Esophagus squamous epithelium (tissue), 5 donors: ENCODE measurements around the gene APBA2. TPM values are rescaled to one million over a fixed set of nuclear protein-coding genes. Genes with fewer than 3 reads are reported as not detected.
A peak's percentile ranks its signal among the peaks of the same experiment; 100 is the strongest.

Experiments
- DNase-seq: peaks from one replicate; lab custom pipeline; 2025; lab: John Stamatoyannopoulos, UW
- H3K27ac ChIP-seq, 4 donors: fragments of 200-600 bp; sonication (generic); one replicate each; pipeline ENCODE4 v1.5.1; 2016 to 2019; ENCODE audit warnings: mild to moderate bottlenecking in 1 of 4
- H3K27me3 ChIP-seq, 4 donors: fragments of 200-600 bp; sonication (generic); 1 replicate in 3 of 4; 2 replicates in 1 of 4; pipeline versions ENCODE4 v1.5.1 to v1.6.0; 2017 to 2021; ENCODE audit warnings: antibody characterized with exemption in 1 of 4
- H3K36me3 ChIP-seq, 3 donors: fragments of 200-600 bp; sonication (generic); one replicate each; pipeline ENCODE4 v1.5.1; 2016 to 2019
- H3K4me1 ChIP-seq, 3 donors: fragments of 200-600 bp; sonication (generic); one replicate each; pipeline ENCODE4 v1.5.1; 2017 to 2019
- H3K4me3 ChIP-seq, 4 donors: fragments of 200-600 bp; sonication (generic); 1 replicate in 3 of 4; 2 replicates in 1 of 4; pipeline ENCODE4 v1.5.1; 2016 to 2019; ENCODE audit warnings: mild to moderate bottlenecking in 2 of 4, moderate library complexity in 1 of 4
- H3K9me3 ChIP-seq, 3 donors: fragments of 200-600 bp; sonication (generic); one replicate each; pipeline ENCODE4 v1.5.1; 2016 to 2019
- POLR2A ChIP-seq, 4 donors: fragments of 450-650 bp; IDR thresholded peaks; one replicate each; pipeline ENCODE4 v1.6.1; 2017; ENCODE audit warnings: antibody characterized with exemption in 4 of 4, mild to moderate bottlenecking in 4 of 4, moderate library complexity in 3 of 4
- WGBS, 2 donors: methylation state at CpG; one replicate each; pipeline ENCODE4 v1.1.5; 2018; 5-methylcytosine and 5-hydroxymethylcytosine counted together
- intact Hi-C: fragments of 100-400 bp; cut with DNase I; formaldehyde crosslinking; loops from one replicate; pipeline ENCODE4 v1.15.0; 2022
- total RNA-seq, 4 donors: library from RNA; depleted of rRNA; stranded (reverse); fragments of >200 nt; gene quantifications; one replicate each; pipeline ENCODE4 v1.1.0, GENCODE V29; 2016
- TF ChIP-seq, protein P1 (sequence below), 6 experiments: fragments of 450-650 bp in 4 of 6; fragments of 200-600 bp in 2 of 6; sonication (generic) in 2 of 6; IDR thresholded peaks; one replicate each; pipeline ENCODE4 v1.5.1; 2016 to 2019; ENCODE audit warnings: antibody characterized with exemption in 6 of 6, mild to moderate bottlenecking in 4 of 6, moderate library complexity in 4 of 6
- donor health status: DM: yes; HTN: yes; CAD: no.

Gene APBA2
- total RNA-seq, 4 donors from 2014 or later: 0.82 to 9.9 (median 1.6) TPM

- WGBS, 2 donors: 55 to 75% methylated on average over 2 to 6 of the region's 9 CpGs
- Histone ChIP-seq H3K27ac (no peak overlapping the region), H3K4me1 (no peaks in the 10 kb centered on the region), H3K9me3 (no peaks in the 10 kb centered on the region), H3K4me3 (no peak overlapping the region), H3K27me3 (no peaks in the 10 kb centered on the region), H3K36me3 (no peaks in the 10 kb centered on the region)
- intact Hi-C loops: no loop called here
- DNase-seq: no peak
- no peak for TF ChIP-seq POLR2A (IDR thresholded peaks at IDR 0.05)
- TF ChIP-seq, protein P1, sequence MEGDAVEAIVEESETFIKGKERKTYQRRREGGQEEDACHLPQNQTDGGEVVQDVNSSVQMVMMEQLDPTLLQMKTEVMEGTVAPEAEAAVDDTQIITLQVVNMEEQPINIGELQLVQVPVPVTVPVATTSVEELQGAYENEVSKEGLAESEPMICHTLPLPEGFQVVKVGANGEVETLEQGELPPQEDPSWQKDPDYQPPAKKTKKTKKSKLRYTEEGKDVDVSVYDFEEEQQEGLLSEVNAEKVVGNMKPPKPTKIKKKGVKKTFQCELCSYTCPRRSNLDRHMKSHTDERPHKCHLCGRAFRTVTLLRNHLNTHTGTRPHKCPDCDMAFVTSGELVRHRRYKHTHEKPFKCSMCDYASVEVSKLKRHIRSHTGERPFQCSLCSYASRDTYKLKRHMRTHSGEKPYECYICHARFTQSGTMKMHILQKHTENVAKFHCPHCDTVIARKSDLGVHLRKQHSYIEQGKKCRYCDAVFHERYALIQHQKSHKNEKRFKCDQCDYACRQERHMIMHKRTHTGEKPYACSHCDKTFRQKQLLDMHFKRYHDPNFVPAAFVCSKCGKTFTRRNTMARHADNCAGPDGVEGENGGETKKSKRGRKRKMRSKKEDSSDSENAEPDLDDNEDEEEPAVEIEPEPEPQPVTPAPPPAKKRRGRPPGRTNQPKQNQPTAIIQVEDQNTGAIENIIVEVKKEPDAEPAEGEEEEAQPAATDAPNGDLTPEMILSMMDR (IDR thresholded peaks at IDR 0.05): no peak
Observed at GRCh38 chr15:28917791-28918140, 32.0 kb downstream of the APBA2 start.

- Histone ChIP-seq H3K4me1 (no peaks in the 10 kb centered on the region), H3K27ac (no peak overlapping the region), H3K36me3 (no peaks in the 10 kb centered on the region), H3K9me3 (no peaks in the 10 kb centered on the region), H3K27me3 (no peaks in the 10 kb centered on the region), H3K4me3 (no peak overlapping the region)
- TF ChIP-seq, protein P1 (IDR thresholded peaks at IDR 0.05): no peak
- no peak for TF ChIP-seq POLR2A (IDR thresholded peaks at IDR 0.05)
- DNase-seq: no peak
- intact Hi-C loops: no loop called here
- 79 to 86% methylated on average over 19 to 29 of the region's 41 CpGs for WGBS, 2 donors
Observed at GRCh38 chr15:28918141-28918983, 32.6 kb downstream of the APBA2 start.

- H3K27ac ChIP-seq: no peak overlapping the region
- no peaks in the 10 kb centered on the region for H3K27me3 ChIP-seq
- H3K9me3 ChIP-seq: no peaks in the 10 kb centered on the region
- intact Hi-C loops: no loop called here
- H3K4me1 ChIP-seq: no peaks in the 10 kb centered on the region
- WGBS, 2 donors: 80% methylated on average over 1 of the region's 17 CpGs; no CpG with 5 or more reads in 1 of the 2 donors
- TF ChIP-seq, protein P1 (IDR thresholded peaks at IDR 0.05): no peak
- no peak for TF ChIP-seq POLR2A (IDR thresholded peaks at IDR 0.05)
- H3K36me3 ChIP-seq: no peaks in the 10 kb centered on the region
- no peak for DNase-seq
- H3K4me3 ChIP-seq: peak overlapping the region in 1 of 4 donors; percentile 13
Observed at GRCh38 chr15:28919201-28919635, 33.4 kb downstream of the APBA2 start.

DNA sequence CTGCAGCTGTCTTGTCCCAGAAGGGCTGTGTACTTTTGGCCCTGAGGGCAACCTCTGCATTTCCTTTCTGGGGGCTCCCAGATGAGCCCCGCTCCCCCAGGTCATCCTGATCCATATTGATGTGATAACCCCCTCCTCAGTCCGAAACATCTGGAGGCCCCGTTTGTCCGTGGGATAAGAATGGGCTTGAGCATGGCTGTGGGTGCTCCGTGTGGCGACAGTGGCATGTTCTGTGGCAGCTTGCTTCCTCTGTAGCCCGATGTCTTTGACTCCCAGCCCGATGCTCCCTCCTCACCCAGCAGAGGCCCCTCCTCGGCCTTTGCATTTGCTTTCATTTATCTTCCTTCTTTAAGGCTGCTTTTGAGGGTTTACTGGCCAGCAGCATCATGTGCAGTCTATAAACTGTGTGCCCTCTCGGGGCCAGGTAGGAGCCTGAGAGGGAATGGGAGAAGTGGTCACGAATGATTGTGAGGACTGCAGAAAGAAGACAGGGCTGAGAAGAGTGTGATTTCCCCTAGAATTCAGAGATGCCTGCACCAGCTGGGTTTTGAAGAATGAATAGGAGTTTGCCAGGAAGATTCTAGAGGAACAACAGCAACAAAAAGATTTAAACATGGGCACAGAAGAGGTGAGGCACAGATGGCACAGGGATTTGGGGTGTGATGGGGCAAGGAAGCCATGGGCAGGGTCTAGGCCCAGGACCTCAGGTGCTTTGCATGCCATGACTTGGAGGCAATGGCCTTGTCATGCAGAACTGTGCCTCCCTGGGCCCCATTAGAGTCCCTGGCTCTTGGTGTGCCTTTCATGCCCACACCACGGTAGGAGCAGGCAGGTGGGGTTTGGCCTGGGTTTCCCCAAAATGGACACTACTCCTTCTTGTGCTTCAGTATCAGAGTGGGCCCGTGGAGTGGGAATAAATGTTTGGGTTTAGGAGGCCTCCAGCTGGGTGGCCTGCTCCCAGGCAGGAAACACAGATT is 34.2 kb downstream of the APBA2 start:
- H3K4me1 ChIP-seq: no peaks in the 10 kb centered on the region
- H3K36me3 ChIP-seq: no peaks in the 10 kb centered on the region
- H3K27me3 ChIP-seq: no peaks in the 10 kb centered on the region
- DNase-seq: no peak
- H3K9me3 ChIP-seq: no peaks in the 10 kb centered on the region
- no peak overlapping the region for H3K4me3 ChIP-seq
- H3K27ac ChIP-seq: no peak overlapping the region
- intact Hi-C loops: no loop called here
- TF ChIP-seq POLR2A (IDR thresholded peaks at IDR 0.05): no peak
- TF ChIP-seq, protein P1 (IDR thresholded peaks at IDR 0.05): no peak
- 61 to 77% methylated on average over 5 to 8 of the region's 13 CpGs for WGBS, 2 donors
